DOHH2 (cell line): ENCODE measurements around the gene LYPD6B.

Experiments used
- H3F3A ChIP-seq: fragments of 200-600 bp; sonication (generic), shearing (Covaris generic); 2 replicates; pipeline ENCODE4 v1.6.0; 2016; ENCODE audit warnings: antibody characterized with exemption, mild to moderate bottlenecking; ENCODE audit not compliant: control insufficient read depth, insufficient read depth
- H3K27ac ChIP-seq: fragments of 200-600 bp; sonication (generic); 2 replicates; pipeline ENCODE4 v1.5.1; 2014; ENCODE audit warnings: low read depth, mild to moderate bottlenecking, low read length, moderate library complexity
- H3K27me3 ChIP-seq: fragments of 200-600 bp; sonication (generic); 2 replicates; pipeline ENCODE4 v1.6.1; 2014; ENCODE audit warnings: mild to moderate bottlenecking, low read length, mixed read lengths; ENCODE audit not compliant: control insufficient read depth
- H3K36me3 ChIP-seq: fragments of 200-600 bp; sonication (generic); 2 replicates; pipeline ENCODE4 v1.6.1; 2014; ENCODE audit warnings: mild to moderate bottlenecking, low read length, moderate library complexity, mixed read lengths; ENCODE audit not compliant: control insufficient read depth
- H3K4me1 ChIP-seq: fragments of 200-600 bp; sonication (generic); 2 replicates; pipeline ENCODE4 v1.6.1; 2014; ENCODE audit warnings: mild to moderate bottlenecking, low read length, mixed read lengths; ENCODE audit not compliant: control insufficient read depth
- H3K4me2 ChIP-seq: fragments of 200-600 bp; sonication (generic); 2 replicates; pipeline ENCODE4 v1.6.0; 2014; ENCODE audit warnings: mild to moderate bottlenecking, low read length, moderate library complexity
- H3K4me3 ChIP-seq: fragments of 200-600 bp; sonication (generic); 2 replicates; pipeline ENCODE4 v1.5.1; 2014; ENCODE audit warnings: mild to moderate bottlenecking, low read length, mixed read lengths
- H3K79me2 ChIP-seq: fragments of 200-600 bp; sonication (generic); 2 replicates; pipeline ENCODE4 v1.6.1; 2014; ENCODE audit warnings: mild to moderate bottlenecking, low read length, mixed read lengths; ENCODE audit not compliant: control insufficient read depth
- H3K9me2 ChIP-seq: fragments of 200-600 bp; sonication (generic); replicated peaks from 2 replicates; pipeline ENCODE4 v1.6.1; 2014; ENCODE audit warnings: mild to moderate bottlenecking, low read length, mixed read lengths; ENCODE audit not compliant: control insufficient read depth
- H3K9me3 ChIP-seq: fragments of 200-600 bp; sonication (generic); 2 replicates; pipeline ENCODE4 v1.6.1; 2014; ENCODE audit warnings: antibody characterized with exemption, low read length, mixed read lengths; ENCODE audit not compliant: control insufficient read depth, insufficient read depth
- H4K20me1 ChIP-seq: fragments of 200-600 bp; sonication (generic); 2 replicates; pipeline ENCODE4 v1.6.0; 2014; ENCODE audit warnings: low read depth, mild to moderate bottlenecking, antibody characterized with exemption, low read length, moderate library complexity; ENCODE audit not compliant: control insufficient read depth, insufficient read depth
- EZH2phosphoT487 ChIP-seq: fragments of 200-600 bp; sonication (generic); IDR thresholded peaks from 2 replicates; pipeline ENCODE4 v1.6.1; 2017; ENCODE audit warnings: borderline replicate concordance, mild to moderate bottlenecking, antibody characterized with exemption, low read length, moderate library complexity, mixed read lengths
- TF ChIP-seq, protein P1 (sequence below): fragments of 200-600 bp; sonication (generic); IDR thresholded peaks from one replicate; pipeline ENCODE4 v1.5.1; 2014; ENCODE audit warnings: antibody characterized with exemption, mild to moderate bottlenecking, low read depth, low read length; ENCODE audit not compliant: poor library complexity, severe bottlenecking

LYPD6B gene

DNA sequence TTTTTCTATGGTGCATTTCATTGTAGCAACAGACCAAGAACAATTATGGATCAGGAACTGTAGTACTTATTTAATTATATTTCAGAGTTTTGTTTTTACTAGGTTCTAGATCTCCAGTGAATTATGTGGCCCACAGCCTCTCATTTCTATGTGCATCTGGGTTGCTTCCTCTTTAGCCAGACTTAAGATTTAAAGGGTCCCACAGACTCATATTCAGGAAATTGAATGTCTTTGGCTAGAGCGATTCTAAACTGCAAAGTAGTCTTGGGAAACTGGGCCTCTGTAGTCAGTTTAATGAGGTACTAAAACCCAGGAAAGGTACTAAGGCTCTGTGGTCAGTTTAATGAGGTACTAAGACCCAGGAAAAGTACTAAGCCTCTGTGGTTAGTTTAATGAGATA lies 94.4 kb downstream of the LYPD6B start:
- H3K9me3 ChIP-seq: no peaks in the 10 kb centered on the region
- H3K4me1 ChIP-seq: peaks cover 27% of the 10 kb centered on the region
- H3K27ac ChIP-seq: no peak overlapping the region
- H3K9me2 ChIP-seq: no peaks in the 10 kb centered on the region
- no peaks in the 10 kb centered on the region for H4K20me1 ChIP-seq
- no peak overlapping the region for H3K4me3 ChIP-seq
- no peak overlapping the region for H3K4me2 ChIP-seq
- H3K27me3 ChIP-seq: no peaks in the 10 kb centered on the region
- no peaks in the 10 kb centered on the region for H3K79me2 ChIP-seq
- H3K36me3 ChIP-seq: peaks cover 1% of the 10 kb centered on the region; the same call in 1 of the 2 replicates
- no peaks in the 10 kb centered on the region for H3F3A ChIP-seq
- TF ChIP-seq EZH2phosphoT487: no peak
- TF ChIP-seq, protein P1, sequence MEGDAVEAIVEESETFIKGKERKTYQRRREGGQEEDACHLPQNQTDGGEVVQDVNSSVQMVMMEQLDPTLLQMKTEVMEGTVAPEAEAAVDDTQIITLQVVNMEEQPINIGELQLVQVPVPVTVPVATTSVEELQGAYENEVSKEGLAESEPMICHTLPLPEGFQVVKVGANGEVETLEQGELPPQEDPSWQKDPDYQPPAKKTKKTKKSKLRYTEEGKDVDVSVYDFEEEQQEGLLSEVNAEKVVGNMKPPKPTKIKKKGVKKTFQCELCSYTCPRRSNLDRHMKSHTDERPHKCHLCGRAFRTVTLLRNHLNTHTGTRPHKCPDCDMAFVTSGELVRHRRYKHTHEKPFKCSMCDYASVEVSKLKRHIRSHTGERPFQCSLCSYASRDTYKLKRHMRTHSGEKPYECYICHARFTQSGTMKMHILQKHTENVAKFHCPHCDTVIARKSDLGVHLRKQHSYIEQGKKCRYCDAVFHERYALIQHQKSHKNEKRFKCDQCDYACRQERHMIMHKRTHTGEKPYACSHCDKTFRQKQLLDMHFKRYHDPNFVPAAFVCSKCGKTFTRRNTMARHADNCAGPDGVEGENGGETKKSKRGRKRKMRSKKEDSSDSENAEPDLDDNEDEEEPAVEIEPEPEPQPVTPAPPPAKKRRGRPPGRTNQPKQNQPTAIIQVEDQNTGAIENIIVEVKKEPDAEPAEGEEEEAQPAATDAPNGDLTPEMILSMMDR: no peak

DNA sequence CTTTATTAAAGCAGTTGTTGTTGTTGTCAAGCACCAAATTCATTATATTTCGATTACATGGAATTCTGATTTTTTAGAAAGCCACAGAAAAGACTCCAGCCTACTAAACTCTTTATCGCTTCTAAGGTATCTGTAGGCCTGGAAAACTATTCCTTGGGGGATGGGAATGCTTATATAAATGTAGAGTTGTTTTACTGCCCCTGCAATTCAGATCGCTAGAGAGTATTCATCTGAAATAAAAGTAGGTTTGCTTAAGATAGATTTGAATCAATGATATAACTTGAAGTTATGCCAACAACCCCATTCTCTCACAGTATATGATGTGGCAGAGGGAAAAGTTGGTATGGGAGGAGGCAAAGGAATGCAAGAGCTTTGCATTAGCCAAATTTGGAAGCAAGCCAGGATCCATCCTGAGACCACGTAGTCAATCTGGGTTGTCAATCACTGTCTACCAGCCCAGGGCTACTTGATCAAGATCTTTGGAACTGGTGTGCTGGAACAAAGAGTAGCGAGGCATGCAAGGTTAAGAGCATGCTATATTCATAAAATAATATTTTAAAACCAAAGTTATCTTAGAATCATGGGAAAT lies 95.9 kb downstream of the LYPD6B start:
- TF ChIP-seq, protein P1: no peak
- TF ChIP-seq EZH2phosphoT487: no peak
- peaks cover 6% of the 10 kb centered on the region; the same call in 1 of the 2 replicates for H3K36me3 ChIP-seq
- peaks cover 12% of the 10 kb centered on the region for H3K4me1 ChIP-seq

DNA sequence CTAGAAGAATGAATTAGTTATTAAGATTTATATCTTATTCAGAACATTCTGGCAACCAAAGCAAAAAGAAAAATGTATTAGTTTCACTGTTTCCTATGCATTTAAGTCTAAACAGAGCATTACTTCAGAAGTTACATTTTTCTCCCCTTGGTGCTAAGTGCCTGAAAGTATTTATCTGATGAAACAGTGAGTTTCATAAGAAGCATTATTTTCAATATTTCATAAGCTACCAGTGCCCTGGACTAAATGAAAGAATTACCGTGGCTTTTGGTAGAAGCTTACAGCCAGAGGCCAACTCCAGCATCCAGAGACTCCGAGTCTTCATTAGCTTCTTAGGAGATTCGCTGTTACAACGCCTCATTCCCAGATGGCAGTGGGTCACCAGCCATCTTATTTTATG lies 97.6 kb downstream of the LYPD6B start:
- TF ChIP-seq, protein P1: no peak
- no peak for TF ChIP-seq EZH2phosphoT487

More for the DNA sequence above, 95.9 kb downstream of the LYPD6B start:
- Histone ChIP-seq H3F3A (no peaks in the 10 kb centered on the region), H3K79me2 (no peaks in the 10 kb centered on the region), H3K9me2 (no peaks in the 10 kb centered on the region), H3K27ac (no peak overlapping the region), H3K4me3 (no peak overlapping the region), H4K20me1 (no peaks in the 10 kb centered on the region), H3K27me3 (no peaks in the 10 kb centered on the region), H3K4me2 (no peak overlapping the region), H3K9me3 (no peaks in the 10 kb centered on the region)

More for the DNA sequence above, 97.6 kb downstream of the LYPD6B start:
- Histone ChIP-seq H3K4me1 (no peaks in the 10 kb centered on the region), H3K36me3 (peaks cover 6% of the 10 kb centered on the region; the same call in 1 of the 2 replicates), H3F3A (no peaks in the 10 kb centered on the region), H4K20me1 (no peaks in the 10 kb centered on the region), H3K79me2 (no peaks in the 10 kb centered on the region), H3K27ac (no peak overlapping the region), H3K4me2 (no peak overlapping the region), H3K27me3 (no peaks in the 10 kb centered on the region), H3K9me2 (no peaks in the 10 kb centered on the region), H3K9me3 (no peaks in the 10 kb centered on the region), H3K4me3 (no peak overlapping the region)
